HuH-7 (cell line): Measurements from ENCODE around the gene HOXB4.

Experiments
- DNase-seq: peaks from one replicate; pipeline ENCODE4 v3.0.0; 2011; ENCODE audit warnings: low spot score

HOXB4 gene

DNA sequence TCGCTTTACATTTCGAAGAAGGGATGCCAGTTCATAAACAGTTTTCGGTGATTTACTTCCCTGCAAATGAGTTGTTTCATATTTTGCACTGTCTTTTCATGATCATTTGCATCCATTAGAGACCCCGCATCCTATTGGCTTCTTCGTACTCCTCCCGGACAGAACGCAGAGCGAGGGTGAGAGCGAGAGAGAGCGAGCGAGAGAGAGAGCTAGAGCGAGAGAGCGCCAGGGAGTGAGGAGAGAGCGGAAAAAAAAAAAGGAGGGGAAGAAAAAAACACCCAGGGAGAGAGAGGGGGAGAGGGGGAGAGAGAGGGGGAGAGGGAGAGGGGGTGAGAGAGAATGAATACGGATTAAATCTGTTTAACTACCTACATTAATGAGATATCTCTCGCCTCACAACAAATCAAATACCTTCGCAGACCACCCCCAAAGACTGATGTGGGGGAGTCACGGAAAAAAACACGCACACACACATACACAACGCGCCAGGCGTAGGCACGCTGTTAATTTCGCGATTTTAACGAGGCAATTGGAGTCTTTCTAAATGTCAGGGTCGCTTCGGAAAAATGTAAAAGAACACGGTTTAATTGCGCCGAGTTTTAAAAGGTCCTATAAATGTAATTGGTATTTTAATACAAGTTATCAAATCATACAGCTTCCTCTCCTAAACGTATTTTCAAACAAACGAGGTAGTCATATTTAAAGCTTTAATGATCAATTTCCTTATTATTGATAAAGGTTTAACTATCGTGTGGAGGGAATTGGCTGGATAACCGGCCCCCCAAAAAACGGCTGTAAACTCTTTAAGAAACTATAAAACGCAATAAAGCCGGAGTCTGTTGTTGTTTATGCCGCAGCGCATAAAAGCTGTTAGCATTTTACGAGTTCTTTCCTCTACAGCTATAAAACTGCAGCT is 37.2 kb upstream of the HOXB4 start, which contains the start of gene HOXB8:
Gene HOXB8 (minus strand): TSS at position 246 of the 916 bp plus-strand sequence. CDS start 588 bp downstream, outside the sequence.
- no peak for DNase-seq

DNA sequence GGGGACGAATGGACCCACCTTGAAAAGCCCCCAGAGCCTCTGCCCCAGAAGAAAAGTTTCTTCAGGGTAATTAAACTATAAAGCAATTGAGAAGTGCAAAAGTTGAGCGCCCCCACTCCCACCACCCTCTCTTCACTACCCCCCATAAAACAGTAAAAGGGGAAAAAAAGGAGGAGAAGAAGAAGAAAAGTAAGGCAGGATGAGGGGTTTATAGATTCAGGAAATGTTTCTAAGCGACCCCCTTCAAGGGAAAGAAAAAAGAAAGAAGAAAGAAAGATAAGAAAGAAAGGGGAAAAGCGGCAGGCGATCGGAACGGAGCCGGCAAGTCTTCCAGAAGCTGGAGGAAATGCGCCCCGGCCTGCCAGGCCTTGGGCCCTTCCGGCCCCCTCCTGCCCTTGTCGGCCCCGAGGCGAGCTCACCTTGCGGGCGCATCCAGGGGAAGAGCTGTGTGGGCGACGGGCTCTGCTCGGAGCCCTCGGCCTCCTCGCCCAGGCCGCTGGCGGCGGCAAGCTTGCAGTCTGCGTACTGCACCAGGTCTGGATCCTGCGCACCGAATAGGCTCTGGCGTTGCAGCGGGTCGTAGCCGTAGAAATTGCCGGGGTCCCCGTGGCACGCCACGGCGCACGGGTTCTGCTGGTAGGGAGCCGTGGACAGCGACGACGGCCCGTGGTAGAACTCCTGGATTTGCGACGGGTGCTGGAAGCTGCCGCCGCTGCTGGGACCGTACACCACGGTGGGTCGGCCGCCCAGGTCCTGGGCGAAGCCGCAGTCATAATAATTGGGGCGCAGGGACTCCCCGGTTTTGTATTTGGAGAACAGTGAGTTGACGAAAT is 35.9 kb upstream of the HOXB4 start:
- no peak for DNase-seq

DNA sequence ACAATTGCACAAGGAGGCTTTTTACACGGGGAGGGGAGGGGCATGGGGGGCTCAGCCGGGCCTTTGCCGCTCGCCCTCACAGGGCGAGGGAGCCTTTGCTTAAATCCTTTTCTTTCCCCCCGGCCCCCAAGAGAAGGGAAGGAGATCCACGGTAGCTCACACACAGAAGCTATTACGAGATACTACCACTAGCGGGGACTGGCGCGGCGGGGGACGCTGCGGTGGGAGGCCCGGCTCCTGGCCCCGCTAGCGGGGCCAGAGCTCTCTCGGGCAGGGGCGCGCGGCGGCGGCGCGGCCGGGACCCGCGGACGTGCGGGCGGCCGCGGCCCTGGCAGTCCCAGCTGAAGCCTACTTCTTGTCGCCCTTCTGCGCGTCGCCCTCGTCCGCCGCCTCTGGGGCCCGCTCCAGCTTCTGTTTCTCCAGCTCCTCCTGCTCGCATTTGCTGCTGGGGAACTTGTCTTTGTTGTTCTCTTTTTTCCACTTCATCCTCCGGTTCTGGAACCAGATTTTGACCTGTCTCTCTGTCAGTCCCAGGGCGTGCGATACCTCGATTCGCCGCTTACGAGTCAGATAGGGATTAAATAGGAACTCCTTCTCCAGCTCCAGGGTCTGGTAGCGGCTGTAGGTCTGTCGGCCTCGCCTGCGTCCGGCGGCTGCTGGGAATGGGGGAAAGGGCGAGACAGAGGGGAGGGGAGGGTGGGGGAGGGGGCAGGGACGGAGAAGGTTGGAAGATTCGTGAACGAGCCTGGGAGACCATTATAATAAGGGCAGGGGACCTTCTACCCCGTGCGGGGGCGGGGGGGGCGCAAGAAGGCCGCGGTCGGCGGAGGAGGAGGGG is 34.9 kb upstream of the HOXB4 start:
- no peak for DNase-seq

DNA sequence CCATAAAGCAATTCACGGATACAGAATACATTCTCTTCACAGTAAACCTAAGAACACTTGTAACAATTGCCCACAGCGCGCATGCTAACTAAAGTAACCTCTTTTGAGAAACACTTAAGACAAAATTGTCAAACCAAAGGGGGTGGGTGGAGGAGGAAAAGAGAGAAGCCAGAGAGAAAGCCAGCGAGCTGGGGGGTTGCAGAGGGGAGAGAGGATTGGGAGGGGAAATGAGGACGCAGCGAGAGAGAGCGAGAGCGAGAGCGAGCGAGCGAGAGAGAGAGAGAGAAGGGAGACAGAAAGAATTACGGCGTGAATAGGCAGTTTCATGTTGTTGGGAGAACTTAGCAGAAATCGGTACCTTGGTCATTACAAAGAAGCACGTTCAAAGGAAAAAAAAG is 34.3 kb upstream of the HOXB4 start:
- DNase-seq = no peak

DNA sequence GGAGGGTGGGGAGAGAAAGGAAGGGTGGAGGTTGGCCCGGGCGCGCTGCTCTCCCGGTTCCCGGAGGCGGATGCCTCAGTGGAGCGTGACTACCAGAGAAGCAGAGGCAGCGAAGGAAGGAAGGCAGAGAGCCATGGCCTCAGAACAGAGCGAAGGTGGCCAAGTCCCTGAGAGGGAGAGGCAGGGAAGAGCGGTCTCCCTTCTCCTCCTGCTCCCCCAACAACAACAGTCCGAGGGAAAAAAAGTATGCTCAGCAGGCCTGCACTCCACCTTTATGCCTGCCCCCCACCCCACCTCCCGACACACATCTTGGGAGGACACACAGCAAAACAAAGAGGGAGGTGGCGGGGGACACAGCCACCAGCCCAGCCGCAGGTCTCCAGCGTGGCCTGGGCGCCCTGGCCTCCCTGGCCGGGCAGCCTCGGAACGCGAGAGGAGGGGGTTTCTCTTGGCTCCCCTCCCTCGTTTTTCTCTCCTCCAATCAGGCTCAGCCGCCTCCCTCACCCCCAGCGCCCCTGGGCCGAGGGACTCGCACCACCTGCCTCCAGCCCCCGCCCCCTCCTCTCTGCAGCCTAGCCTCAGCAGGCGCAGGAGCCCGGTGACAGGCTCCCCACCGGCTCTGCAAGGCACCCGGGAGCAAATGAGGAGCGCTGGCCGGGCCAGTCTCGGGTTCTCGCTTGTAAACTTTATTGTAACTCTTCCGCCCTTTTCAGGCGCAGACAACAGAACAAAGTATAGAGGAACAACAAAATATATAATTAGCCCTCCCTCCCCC is 33.7 kb upstream of the HOXB4 start:
- no peak for DNase-seq

DNA sequence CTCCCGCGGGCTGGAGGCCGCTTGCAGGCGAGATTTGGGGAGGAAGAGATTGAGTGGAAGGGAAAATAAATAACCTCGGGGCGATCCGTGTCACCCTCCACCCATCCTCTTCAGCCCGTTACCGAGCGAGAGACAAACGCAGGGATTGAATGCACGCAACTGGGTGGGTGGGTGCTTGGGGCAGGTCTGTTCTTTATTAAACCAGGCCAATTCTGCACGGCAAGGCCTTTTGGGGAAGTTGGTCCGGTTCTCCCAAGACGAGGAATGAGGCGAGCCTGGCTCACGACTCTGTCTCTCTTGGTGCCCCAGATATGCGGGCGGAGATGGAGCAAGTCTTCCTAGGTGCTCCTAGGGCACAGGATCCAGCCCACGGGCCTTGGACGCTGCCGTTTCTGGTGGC is 33.1 kb upstream of the HOXB4 start:
- no peak for DNase-seq

DNA sequence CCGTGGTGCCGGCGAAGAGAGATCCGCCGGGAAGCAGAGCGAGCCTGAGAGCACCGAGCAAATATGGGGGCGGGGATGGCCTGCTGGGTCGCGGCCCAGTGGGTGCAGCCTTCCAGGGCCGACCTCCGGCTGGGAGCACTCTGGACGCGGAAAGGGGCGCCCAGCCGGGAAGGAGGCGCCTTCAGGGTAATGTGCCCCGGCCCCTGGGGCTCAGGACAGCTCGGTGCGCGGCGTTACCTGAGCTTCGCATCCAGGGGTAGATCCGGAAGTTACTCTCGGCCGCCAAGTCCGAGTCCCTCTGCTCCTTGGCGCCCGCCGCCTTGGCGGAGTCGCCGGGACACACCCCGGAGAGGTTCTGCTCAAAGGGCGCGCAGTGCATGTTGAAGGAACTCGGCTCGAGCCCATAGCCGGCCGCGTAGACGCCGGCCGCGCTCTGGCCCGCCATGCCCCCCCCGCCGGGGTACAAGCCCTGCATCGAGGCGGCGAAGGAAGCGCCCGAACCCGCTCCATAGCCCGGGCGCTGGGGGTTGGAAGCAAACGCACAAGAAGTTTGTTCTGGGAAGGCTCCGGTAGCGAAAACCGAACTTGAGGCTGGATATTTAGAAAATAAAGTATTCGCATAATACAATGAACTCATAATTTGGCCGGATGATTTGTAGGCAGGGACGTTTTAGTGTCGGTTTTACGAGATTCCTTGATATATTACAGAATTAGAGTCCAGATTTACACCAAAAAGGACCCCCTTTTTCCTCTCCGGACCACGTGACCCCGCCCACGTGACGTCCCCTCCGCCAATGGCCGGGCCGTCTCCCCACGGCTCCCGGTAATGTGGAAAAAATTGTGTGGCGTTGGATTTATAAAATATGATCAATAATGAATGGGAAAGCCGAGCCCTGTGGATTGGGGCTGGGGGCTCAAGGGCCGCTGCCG is 32.4 kb upstream of the HOXB4 start, which contains the start of gene HOXB7:
Gene HOXB7 (minus strand): TSS at position 736 of the 930 bp plus-strand sequence. CDS start 99 bp downstream, at position 637.
- no peak for DNase-seq

DNA sequence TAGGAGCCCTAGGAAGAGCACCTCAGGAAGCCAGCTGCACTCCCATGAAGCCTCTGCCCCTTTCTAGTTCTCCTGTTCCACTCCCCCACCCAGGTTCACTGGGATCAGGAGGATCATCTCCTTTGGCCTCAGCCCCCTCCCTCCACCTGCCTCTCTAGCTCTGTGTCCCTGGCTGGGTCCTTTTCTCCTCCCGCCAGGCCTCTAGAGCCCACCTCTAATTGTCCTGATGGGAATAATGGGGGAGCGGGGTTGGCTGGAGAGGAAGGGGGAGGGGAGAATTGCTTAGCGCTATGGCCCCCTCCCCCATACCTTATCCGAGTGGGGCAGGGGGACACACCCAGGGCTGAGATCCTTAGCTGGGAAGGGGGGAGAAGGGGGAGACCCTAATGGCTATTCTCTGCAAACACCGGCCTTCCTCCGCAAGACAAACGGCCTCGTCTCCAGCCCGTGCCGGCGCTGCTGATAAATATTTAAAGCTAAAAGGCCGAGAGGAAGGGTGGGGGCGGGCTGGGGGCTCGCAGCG is 31.7 kb upstream of the HOXB4 start:
- DNase-seq = no peak

DNA sequence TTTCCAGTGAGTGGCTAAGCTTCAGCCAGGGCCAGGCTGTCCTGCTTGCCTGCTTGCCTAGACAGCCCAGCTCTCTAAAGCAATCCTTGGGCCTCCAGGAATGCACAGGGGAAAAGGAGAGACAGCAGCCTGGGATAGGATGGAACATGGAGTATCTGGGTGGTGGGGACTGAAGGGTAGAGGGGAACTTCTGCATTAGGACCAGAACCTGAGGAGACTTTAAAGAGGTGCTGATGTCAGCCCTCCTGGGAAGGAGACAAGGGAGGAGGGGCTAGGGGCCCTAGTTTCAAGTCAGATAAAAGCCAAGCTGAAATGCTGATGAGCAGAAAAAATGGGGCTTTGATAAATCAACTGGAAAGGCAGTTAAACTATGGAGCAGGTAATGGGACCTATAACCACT is 30.9 kb upstream of the HOXB4 start:
- no peak for DNase-seq

DNA sequence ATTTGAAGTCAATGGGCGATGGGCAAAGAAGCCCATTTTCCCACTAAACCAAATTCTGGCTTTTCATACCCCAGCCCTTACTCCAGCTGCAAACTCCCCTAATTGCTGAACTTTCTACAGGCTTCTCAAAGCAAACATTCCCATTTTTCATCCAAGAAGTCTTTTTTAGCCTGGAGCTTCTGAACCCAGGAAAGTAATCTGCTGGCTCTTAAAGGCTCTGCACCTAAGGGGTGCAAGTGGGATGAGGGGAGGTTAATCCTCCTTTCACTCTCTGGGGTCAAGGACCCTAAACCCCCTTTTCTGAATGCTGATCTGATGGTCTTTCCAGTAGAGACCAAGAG is 30.3 kb upstream of the HOXB4 start:
- DNase-seq = no peak

DNA sequence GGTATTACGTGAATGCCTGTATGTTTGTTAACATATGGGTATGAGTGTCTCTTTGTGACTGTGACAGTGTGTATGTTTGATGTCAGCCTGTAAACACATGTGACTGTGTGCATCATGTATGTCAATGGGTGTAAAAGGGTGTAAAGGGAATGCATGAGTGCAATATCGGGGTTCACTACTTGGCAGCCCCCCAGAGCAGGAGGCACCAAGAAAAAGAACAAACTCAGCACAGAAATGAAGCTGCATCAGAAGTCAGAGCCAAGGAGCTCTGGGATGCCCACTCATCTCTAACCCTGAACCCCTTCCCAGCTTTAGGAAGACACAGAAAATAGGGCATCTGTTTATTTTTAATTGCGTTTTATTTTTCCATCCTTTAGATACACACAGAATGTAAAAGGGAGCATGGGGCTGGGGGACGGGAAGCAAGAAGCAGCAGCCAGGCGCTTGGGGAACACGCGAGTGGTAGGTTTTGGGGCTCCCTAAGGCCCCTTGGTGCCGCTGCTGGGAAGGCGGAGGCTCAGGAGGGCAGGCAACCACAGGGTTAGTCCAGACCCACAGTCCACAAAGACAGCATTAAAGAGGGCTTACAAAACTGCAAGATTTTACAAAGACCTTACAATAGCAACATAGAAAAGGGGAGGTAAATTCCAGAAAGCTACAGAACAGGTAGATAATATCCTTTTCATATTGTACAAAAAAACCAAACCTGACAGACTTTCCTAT is 28.9 kb upstream of the HOXB4 start:
- DNase-seq = no peak

DNA sequence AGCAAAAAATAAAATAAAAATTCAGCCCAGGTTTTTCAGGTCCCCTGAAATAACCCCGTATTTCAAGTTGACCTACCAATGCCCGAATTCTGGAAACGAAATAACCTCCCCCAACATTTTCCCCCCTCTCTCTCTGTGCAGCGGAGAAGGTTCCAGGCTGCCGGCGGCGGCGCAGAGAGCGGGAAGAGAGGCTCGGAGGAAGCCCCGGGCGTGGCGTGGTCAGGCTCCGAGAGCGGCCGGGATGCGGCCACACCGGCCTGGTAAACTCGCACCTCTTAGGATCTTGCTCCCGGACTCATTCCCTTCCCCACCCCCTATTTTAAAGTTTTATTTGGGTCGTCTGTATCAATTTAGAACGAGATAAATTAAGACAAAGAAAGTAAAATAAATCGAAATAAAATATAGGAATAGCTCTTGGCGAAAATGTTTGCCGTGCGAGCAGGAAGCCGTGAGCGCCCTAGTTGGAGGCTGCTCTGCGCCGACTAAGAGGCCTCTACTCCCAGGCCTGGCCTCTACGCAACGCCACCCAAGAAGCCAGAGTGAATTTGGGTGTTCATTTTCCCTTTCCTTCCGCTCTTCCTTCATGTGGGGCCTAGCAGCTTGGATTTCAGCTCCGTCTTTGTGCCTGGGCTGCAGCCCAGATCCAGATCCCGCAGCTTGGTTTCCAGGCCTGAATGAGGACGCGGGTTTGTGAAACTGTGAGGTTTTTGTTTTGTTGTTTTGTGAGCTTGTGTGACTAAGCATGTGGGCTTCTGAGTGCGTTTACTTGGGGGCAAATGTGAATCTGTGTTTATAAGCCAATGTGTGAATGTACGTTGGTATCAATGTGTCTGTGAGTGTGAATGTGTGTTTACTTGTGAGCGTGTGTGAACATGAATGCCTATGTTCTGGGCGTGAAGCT is 28.1 kb upstream of the HOXB4 start:
- DNase-seq = no peak

DNA sequence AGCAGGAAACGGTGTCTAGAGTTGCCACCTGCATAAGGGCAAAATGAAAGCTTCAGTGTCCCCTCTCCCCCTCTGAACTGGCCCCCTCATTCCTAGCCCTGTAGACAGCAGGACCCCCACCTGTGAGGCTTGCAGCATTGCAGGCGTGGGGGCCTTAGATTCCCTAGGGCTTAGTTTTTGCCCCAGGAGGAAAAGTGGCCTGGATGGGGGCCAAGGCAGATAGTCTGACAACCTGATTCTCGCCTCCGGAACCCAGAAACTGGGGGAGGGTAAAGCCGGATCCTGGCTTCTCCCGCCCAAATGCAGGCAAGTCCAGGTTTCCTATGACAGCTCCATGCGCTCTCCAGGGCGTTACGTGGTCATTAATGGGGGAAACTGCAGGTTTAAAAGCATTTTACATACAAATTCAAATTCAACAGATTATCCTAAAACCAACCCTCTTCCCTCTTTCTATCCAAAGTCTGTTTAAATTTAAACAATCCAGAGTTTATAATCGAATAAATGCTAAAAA is 27.3 kb upstream of the HOXB4 start:
- DNase-seq = no peak

DNA sequence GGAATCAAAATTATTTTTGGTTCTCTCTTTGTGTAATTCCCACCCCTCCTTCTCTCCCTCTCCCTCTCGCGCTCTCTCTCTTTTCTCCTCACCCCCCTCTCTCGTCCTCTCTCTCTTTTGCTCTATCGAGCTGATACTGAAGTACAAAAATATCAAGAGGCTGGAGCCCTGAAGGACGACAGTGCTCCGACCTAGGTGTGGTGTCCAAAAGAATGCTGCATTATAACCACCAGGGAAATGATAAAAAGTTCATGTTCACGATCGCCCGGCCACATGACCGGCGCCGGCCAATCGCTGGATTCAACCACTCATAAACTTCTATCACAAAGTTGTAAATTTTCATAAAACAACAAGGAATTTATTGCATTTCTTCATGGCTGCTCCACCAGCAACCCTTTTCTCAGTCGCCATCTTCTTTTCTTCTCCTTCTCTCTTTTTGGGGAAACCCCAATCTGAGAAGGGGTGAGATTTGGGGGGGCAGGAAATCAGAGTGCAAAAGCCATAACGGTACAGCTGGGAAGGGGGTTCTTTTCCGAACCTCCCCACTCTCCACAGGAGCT is 26.7 kb upstream of the HOXB4 start, which contains the start of gene HOXB6:
Gene HOXB6 (minus strand): TSS at position 217 of the 560 bp plus-strand sequence. CDS start 6,836 bp downstream, outside the sequence.
- DNase-seq = no peak

DNA sequence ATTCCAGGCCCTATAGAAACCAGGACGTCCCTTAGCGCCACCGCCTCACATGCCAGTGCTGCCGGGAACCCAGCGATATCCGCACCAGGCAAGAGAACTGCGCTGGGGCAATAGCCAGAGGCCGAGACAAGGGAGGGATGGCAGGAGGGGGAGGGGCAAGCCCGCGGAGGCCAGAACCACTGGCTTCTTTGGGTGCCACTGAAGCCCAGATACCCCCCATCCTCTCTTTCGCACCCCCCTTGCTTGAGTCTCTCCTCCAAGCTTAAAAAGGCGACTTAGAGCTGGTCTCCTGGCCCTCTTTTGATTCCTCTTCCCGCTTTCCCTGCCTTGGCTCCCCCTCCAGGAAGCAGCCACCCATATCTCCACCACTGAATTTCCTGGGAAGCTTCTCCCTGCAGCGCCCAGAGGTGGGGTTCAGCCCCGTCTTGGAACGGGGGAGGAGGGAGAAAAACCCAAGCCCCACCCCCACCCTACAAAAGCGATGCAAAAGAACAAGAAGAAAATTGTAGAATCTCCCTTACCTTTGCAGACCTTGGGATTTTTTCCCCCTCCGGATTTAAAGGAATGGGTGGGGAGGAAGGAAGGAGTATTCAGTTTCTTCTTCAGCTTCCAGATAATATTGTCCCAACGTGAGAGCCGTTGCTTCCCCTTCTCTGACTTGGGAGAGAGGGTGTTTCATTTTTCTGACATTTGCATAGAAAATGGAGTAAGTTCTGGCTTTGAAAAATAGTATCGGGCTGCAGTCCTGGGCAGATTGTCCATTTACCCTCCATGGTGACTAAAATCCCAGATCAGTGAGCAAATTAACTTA is 26.0 kb upstream of the HOXB4 start:
- no peak for DNase-seq
